CD8-positive, alpha-beta memory T cell (primary cell): ENCODE data around the gene CORO2B. TPM values are rescaled to one million over a fixed set of nuclear protein-coding genes. Genes with fewer than 3 reads are reported as not detected.

Source experiments
- CTCF ChIA-PET: fragments of 350-600 bp; sonication (Branson Sonifier 250); formaldehyde crosslinking; loops from one replicate; lab custom pipeline; 2021; ENCODE audit warnings: antibody characterized with exemption; lab: Charles Lee
- POLR2A ChIA-PET: fragments of 350-600 bp; sonication (Branson Sonifier 250); formaldehyde crosslinking; loops from one replicate; lab custom pipeline; 2021; ENCODE audit warnings: antibody characterized with exemption; lab: Charles Lee
- DNase-seq, 5 donors: peaks; one replicate each; pipeline versions ENCODE4 v3.0.0 to v3.0.0-alpha.2; 2020 to 2022; ENCODE audit warnings: mixed read lengths in 1 of 5
- H3K27ac ChIP-seq: one replicate; pipeline ENCODE4 v1.7.0; 2013; ENCODE audit warnings: low read depth, mild to moderate bottlenecking, low read length, moderate library complexity
- H3K27me3 ChIP-seq: 2 replicates; pipeline ENCODE4 v1.7.0; 2013; ENCODE audit warnings: low read length, mild to moderate bottlenecking; ENCODE audit not compliant: insufficient read depth, poor library complexity, severe bottlenecking
- H3K36me3 ChIP-seq: 2 replicates; pipeline ENCODE4 v1.7.0; 2013; ENCODE audit warnings: mild to moderate bottlenecking, low read length, moderate library complexity; ENCODE audit not compliant: insufficient read depth
- H3K4me1 ChIP-seq: 2 replicates; pipeline ENCODE4 v1.7.0; 2013; ENCODE audit warnings: mild to moderate bottlenecking, low read length, moderate library complexity; ENCODE audit not compliant: insufficient read depth
- H3K4me3 ChIP-seq: 2 replicates; pipeline ENCODE4 v1.7.0; 2013; ENCODE audit warnings: mild to moderate bottlenecking, low read length
- H3K9me3 ChIP-seq: 2 replicates; pipeline ENCODE4 v1.7.0; 2013; ENCODE audit warnings: mild to moderate bottlenecking, low read length
- H3K27ac Mint-ChIP-seq, 8 donors: one replicate each; pipeline ENCODE4 v1.8.0; 2020 to 2021; ENCODE audit warnings: mixed read lengths in 8 of 8, mild to moderate bottlenecking in 6 of 8, inconsistent platforms in 3 of 8, moderate library complexity in 3 of 8
- H3K27me3 Mint-ChIP-seq, 2 donors: one replicate each; pipeline ENCODE4 v1.8.0; 2020 to 2021; ENCODE audit warnings: mixed read lengths in 2 of 2, mild to moderate bottlenecking in 1 of 2, moderate library complexity in 1 of 2
- H3K36me3 Mint-ChIP-seq, 3 donors: one replicate each; pipeline ENCODE4 v1.8.0; 2020 to 2021; ENCODE audit warnings: mixed read lengths in 3 of 3, inconsistent platforms in 1 of 3, mild to moderate bottlenecking in 1 of 3
- H3K4me1 Mint-ChIP-seq, 3 donors: one replicate each; pipeline ENCODE4 v1.8.0; 2020 to 2021; ENCODE audit warnings: mixed read lengths in 3 of 3, inconsistent platforms in 1 of 3, mild to moderate bottlenecking in 1 of 3
- H3K4me3 Mint-ChIP-seq, 7 donors: one replicate each; pipeline ENCODE4 v1.8.0; 2020 to 2021; ENCODE audit warnings: mixed read lengths in 7 of 7, mild to moderate bottlenecking in 6 of 7, moderate library complexity in 4 of 7, inconsistent platforms in 2 of 7
- H3K9me3 Mint-ChIP-seq, 5 donors: one replicate each; pipeline ENCODE4 v1.8.0; 2020 to 2022; ENCODE audit warnings: mixed read lengths in 5 of 5, mild to moderate bottlenecking in 3 of 5, moderate library complexity in 2 of 5, inconsistent platforms in 1 of 5
- polyA plus RNA-seq: library from polyadenylated mRNA; unstranded; fragments of 300-500 nt; fragmentation: Illumina TruSeq; gene quantifications from one replicate; pipeline ENCODE4 v1.2.3, GENCODE V29; 2021
- total RNA-seq, 2 experiments: library from RNA; stranded (reverse); gene quantifications; one replicate each; pipeline ENCODE4 v1.2.3, GENCODE V29; 2021

CORO2B gene
- total and polyA plus RNA-seq, 3 experiments from 2014 or later, result not detected

- H3K4me3 ChIP-seq, result no peak overlapping the region
- DNase-seq, result no peak
- no peaks in the 10 kb centered on the region for H3K27me3 ChIP-seq
- H3K4me1 ChIP-seq, result no peaks in the 10 kb centered on the region
- Mint-ChIP-seq H3K9me3 (no peaks in the 10 kb centered on the region), H3K27me3 (peaks cover 11 to 29% of the 10 kb centered on the region in 2 donors), H3K4me1 (peaks cover 0 to 7% (median 0%) of the 10 kb centered on the region in 3 donors), H3K4me3 (no peak overlapping the region), H3K27ac (no peak overlapping the region), H3K36me3 (no peaks in the 10 kb centered on the region)
- H3K36me3 ChIP-seq, result no peaks in the 10 kb centered on the region
- ChIA-PET POLR2A (no interaction called here), CTCF (no interaction called here)
- no peak overlapping the region for H3K27ac ChIP-seq
- no peaks in the 10 kb centered on the region for H3K9me3 ChIP-seq
These were observed 7.6 kb downstream of the CORO2B start for GRCh38 chr15:68586274-68586961.

GRCh38 chr15:68587769-68588385 is 9.1 kb downstream of the CORO2B start:
- H3K27ac ChIP-seq, result no peak overlapping the region
- Mint-ChIP-seq H3K4me1 (peaks cover 0 to 7% (median 0%) of the 10 kb centered on the region in 3 donors), H3K36me3 (no peaks in the 10 kb centered on the region), H3K4me3 (no peak overlapping the region), H3K27ac (peak overlapping the region in 1 of 8 donors; percentile 4), H3K9me3 (no peaks in the 10 kb centered on the region), H3K27me3 (peaks cover 6 to 20% of the 10 kb centered on the region in 2 donors)
- H3K36me3 ChIP-seq, result no peaks in the 10 kb centered on the region
- H3K9me3 ChIP-seq, result no peaks in the 10 kb centered on the region
- H3K4me1 ChIP-seq, result no peaks in the 10 kb centered on the region
- no peak overlapping the region for H3K4me3 ChIP-seq
- CTCF ChIA-PET, result no interaction called here
- DNase-seq, result no peak
- POLR2A ChIA-PET, result no interaction called here
- no peaks in the 10 kb centered on the region for H3K27me3 ChIP-seq

- Mint-ChIP-seq H3K36me3 (no peaks in the 10 kb centered on the region), H3K27ac (no peak overlapping the region), H3K9me3 (no peaks in the 10 kb centered on the region), H3K27me3 (peaks cover 6 to 26% of the 10 kb centered on the region in 2 donors), H3K4me1 (peaks cover 0 to 7% (median 0%) of the 10 kb centered on the region in 3 donors), H3K4me3 (no peak overlapping the region)
- no peaks in the 10 kb centered on the region for H3K9me3 ChIP-seq
- H3K36me3 ChIP-seq, result no peaks in the 10 kb centered on the region
- no peak overlapping the region for H3K4me3 ChIP-seq
- ChIA-PET CTCF (no interaction called here), POLR2A (no interaction called here)
- H3K4me1 ChIP-seq, result no peaks in the 10 kb centered on the region
- no peak overlapping the region for H3K27ac ChIP-seq
- no peak for DNase-seq
- H3K27me3 ChIP-seq, result no peaks in the 10 kb centered on the region
These were observed 10.3 kb downstream of the CORO2B start for GRCh38 chr15:68589053-68589452.

GRCh38 chr15:68589783-68590710 is 11.3 kb downstream of the CORO2B start:
- POLR2A ChIA-PET, result no interaction called here
- H3K36me3 Mint-ChIP-seq, result no peaks in the 10 kb centered on the region
- H3K4me3 Mint-ChIP-seq, result no peak overlapping the region
- CTCF ChIA-PET, result no interaction called here
- Histone ChIP-seq H3K27ac (no peak overlapping the region), H3K36me3 (no peaks in the 10 kb centered on the region), H3K4me1 (no peaks in the 10 kb centered on the region), H3K9me3 (no peaks in the 10 kb centered on the region), H3K4me3 (no peak overlapping the region), H3K27me3 (no peaks in the 10 kb centered on the region)
- peaks cover 6 to 29% of the 10 kb centered on the region in 2 donors for H3K27me3 Mint-ChIP-seq
- no peak for DNase-seq
- no peaks in the 10 kb centered on the region for H3K9me3 Mint-ChIP-seq
- H3K27ac Mint-ChIP-seq, result no peak overlapping the region
- H3K4me1 Mint-ChIP-seq, result peaks cover 0 to 7% (median 0%) of the 10 kb centered on the region in 3 donors

GRCh38 chr15:68590721-68591389 is 12.1 kb downstream of the CORO2B start:
- Histone ChIP-seq H3K27me3 (no peaks in the 10 kb centered on the region), H3K4me3 (no peak overlapping the region), H3K36me3 (no peaks in the 10 kb centered on the region), H3K9me3 (no peaks in the 10 kb centered on the region), H3K4me1 (no peaks in the 10 kb centered on the region), H3K27ac (no peak overlapping the region)
- DNase-seq, result no peak
- H3K27ac Mint-ChIP-seq, result no peak overlapping the region
- peak overlapping the region in 1 of 7 donors; percentile 1 for H3K4me3 Mint-ChIP-seq
- no peaks in the 10 kb centered on the region for H3K9me3 Mint-ChIP-seq
- no peaks in the 10 kb centered on the region for H3K36me3 Mint-ChIP-seq
- H3K27me3 Mint-ChIP-seq, result peaks cover 6 to 31% of the 10 kb centered on the region in 2 donors
- H3K4me1 Mint-ChIP-seq, result peaks cover 0 to 7% (median 0%) of the 10 kb centered on the region in 3 donors
- ChIA-PET POLR2A (no interaction called here), CTCF (no interaction called here)

GRCh38 chr15:68592054-68592453 is 13.3 kb downstream of the CORO2B start:
- Mint-ChIP-seq H3K9me3 (no peaks in the 10 kb centered on the region), H3K27me3 (peaks cover 9 to 38% of the 10 kb centered on the region in 2 donors), H3K36me3 (no peaks in the 10 kb centered on the region), H3K27ac (no peak overlapping the region), H3K4me3 (no peak overlapping the region), H3K4me1 (peaks cover 0 to 7% (median 0%) of the 10 kb centered on the region in 3 donors)
- POLR2A ChIA-PET, result no interaction called here
- Histone ChIP-seq H3K4me3 (no peak overlapping the region), H3K36me3 (no peaks in the 10 kb centered on the region), H3K9me3 (no peaks in the 10 kb centered on the region), H3K27ac (no peak overlapping the region), H3K27me3 (no peaks in the 10 kb centered on the region), H3K4me1 (no peaks in the 10 kb centered on the region)
- no peak for DNase-seq
- CTCF ChIA-PET, result no interaction called here

- Histone ChIP-seq H3K27me3 (no peaks in the 10 kb centered on the region), H3K27ac (no peak overlapping the region), H3K9me3 (no peaks in the 10 kb centered on the region), H3K4me1 (no peaks in the 10 kb centered on the region), H3K4me3 (no peak overlapping the region), H3K36me3 (no peaks in the 10 kb centered on the region)
- Mint-ChIP-seq H3K4me1 (peaks cover 0 to 7% (median 0%) of the 10 kb centered on the region in 3 donors), H3K9me3 (no peaks in the 10 kb centered on the region), H3K27ac (no peak overlapping the region), H3K27me3 (peaks cover 9 to 38% of the 10 kb centered on the region in 2 donors), H3K36me3 (no peaks in the 10 kb centered on the region), H3K4me3 (no peak overlapping the region)
- ChIA-PET CTCF (no interaction called here), POLR2A (no interaction called here)
- no peak for DNase-seq
These were observed 13.8 kb downstream of the CORO2B start for GRCh38 chr15:68592544-68592943.
